Prostate gland (tissue), 2 donors: ENCODE results near the gene CRYGS. TPM values are rescaled to one million over a fixed set of nuclear protein-coding genes. Genes with fewer than 3 reads are reported as not detected.

Source experiments
- DNase-seq: peaks from one replicate; pipeline ENCODE4 v3.0.0-alpha.2; 2019; ENCODE audit warnings: low spot score
- H3K27ac ChIP-seq, 2 donors: fragments of 200-600 bp; sonication (generic); 2 replicates each; pipeline ENCODE4 v1.5.1; 2017 to 2019
- H3K27me3 ChIP-seq: fragments of 200-600 bp; sonication (generic); replicated peaks from 2 replicates; pipeline ENCODE4 v1.5.1; 2019; ENCODE audit not compliant: insufficient read depth
- H3K36me3 ChIP-seq, 2 donors: fragments of 200-600 bp; sonication (generic); 1 replicate in 1 of 2; 2 replicates in 1 of 2; pipeline versions ENCODE4 v1.5.1 to v1.8.1; 2017 to 2019
- H3K4me1 ChIP-seq: fragments of 200-600 bp; sonication (generic); replicated peaks from 2 replicates; pipeline ENCODE4 v1.5.1; 2019
- H3K4me3 ChIP-seq, 2 donors: fragments of 200-600 bp; sonication (generic); 2 replicates each; pipeline ENCODE4 v1.5.1; 2017 to 2019
- H3K9me3 ChIP-seq: fragments of 200-600 bp; sonication (generic); 2 replicates; pipeline ENCODE4 v1.5.1; 2017
- CTCF ChIP-seq, 4 experiments: fragments of 200-600 bp in 2 of 4; fragments of 450-650 bp in 2 of 4; sonication (generic) in 2 of 4; IDR thresholded peaks; 1 replicate in 3 of 4; 2 replicates in 1 of 4; pipeline ENCODE4 v1.5.1; 2016 to 2019; ENCODE audit warnings: antibody characterized with exemption in 4 of 4, mild to moderate bottlenecking in 2 of 4, moderate library complexity in 2 of 4
- POLR2A ChIP-seq: fragments of 450-650 bp; IDR thresholded peaks from one replicate; pipeline ENCODE4 v1.6.1; 2016; ENCODE audit warnings: antibody characterized with exemption, mild to moderate bottlenecking
- POLR2AphosphoS5 ChIP-seq: sonication (generic); formaldehyde crosslinking; IDR thresholded peaks from one replicate; pipeline ENCODE4 v1.6.1; 2017; ENCODE audit warnings: antibody characterized with exemption
- WGBS: methylation state at CpG from one replicate; pipeline ENCODE4 v1.1.5; 2018; 5-methylcytosine and 5-hydroxymethylcytosine counted together
- intact Hi-C: fragments of 100-400 bp; cut with DNase I; formaldehyde crosslinking; loops from one replicate; pipeline ENCODE4 v1.14.2; 2022
- total RNA-seq, 2 donors: library from RNA; depleted of rRNA; stranded (reverse); fragments of >200 nt; gene quantifications; one replicate each; pipeline ENCODE4 v1.1.0, GENCODE V29; 2016

CRYGS gene
- total RNA-seq, 2 donors from 2014 or later = 1.0 to 1.1 TPM

GRCh38 chr3:186520957-186521842 lies 23.0 kb downstream of the CRYGS start:
- DNase-seq = no peak
- 68% methylated on average over 10 of the region's 10 CpGs for WGBS
- intact Hi-C loops = no loop called here
- Histone ChIP-seq H3K27ac (no peak overlapping the region), H3K27me3 (no peaks in the 10 kb centered on the region), H3K4me1 (no peaks in the 10 kb centered on the region), H3K9me3 (no peaks in the 10 kb centered on the region), H3K36me3 (no peaks in the 10 kb centered on the region), H3K4me3 (no peak overlapping the region)
- TF ChIP-seq POLR2AphosphoS5 (no peak), CTCF (IDR thresholded peaks at IDR 0.05) (no peak), POLR2A (no peak)

- H3K36me3 ChIP-seq = no peaks in the 10 kb centered on the region
- no peaks in the 10 kb centered on the region for H3K4me1 ChIP-seq
- TF ChIP-seq POLR2AphosphoS5 (no peak), POLR2A (no peak), CTCF (IDR thresholded peaks at IDR 0.05) (no peak)
- WGBS = 81% methylated on average over 5 of the region's 5 CpGs
- no peak overlapping the region for H3K27ac ChIP-seq
- DNase-seq = no peak
- no peak overlapping the region for H3K4me3 ChIP-seq
- no peaks in the 10 kb centered on the region for H3K9me3 ChIP-seq
- intact Hi-C loops = no loop called here
- H3K27me3 ChIP-seq = peaks cover 3% of the 10 kb centered on the region
Measured at GRCh38 chr3:186520431-186520830, 23.7 kb downstream of the CRYGS start.

DNA sequence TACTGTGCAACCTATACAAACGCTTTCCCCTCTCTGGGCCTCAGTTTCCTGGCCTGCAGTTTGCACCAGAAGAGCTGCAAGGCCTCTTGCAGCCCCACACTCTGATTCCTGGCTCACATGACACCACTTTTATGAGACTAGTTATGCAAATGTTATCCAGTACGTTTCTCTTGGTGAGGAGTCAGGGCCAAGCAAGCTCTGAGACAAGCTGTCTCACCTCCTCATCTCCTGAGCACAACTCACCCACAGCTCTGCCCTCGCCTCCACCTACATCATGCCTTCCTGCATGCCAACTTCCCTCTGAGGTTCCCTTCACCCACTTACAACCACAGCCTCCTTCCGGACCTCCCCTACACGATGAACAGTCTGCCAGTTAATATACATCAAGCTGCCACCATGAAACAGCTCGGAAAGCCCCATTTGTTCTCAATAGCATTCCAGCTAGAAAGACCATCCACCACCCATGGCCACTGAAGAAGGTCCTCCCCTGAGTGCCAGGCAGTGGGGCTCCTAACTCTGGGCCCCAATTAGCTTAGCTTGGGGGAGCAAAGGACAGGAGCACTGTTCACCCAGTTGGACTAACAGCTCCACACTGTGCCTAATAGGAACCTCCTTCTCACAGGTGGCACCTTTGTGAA lies 25.0 kb downstream of the CRYGS start:
- H3K4me3 ChIP-seq = no peak overlapping the region
- intact Hi-C loops = no loop called here
- H3K27me3 ChIP-seq = peaks cover 3% of the 10 kb centered on the region
- TF ChIP-seq CTCF (IDR thresholded peaks at IDR 0.05) (no peak), POLR2AphosphoS5 (no peak), POLR2A (no peak)
- DNase-seq = no peak
- H3K9me3 ChIP-seq = no peaks in the 10 kb centered on the region
- H3K36me3 ChIP-seq = no peaks in the 10 kb centered on the region
- no peaks in the 10 kb centered on the region for H3K4me1 ChIP-seq
- H3K27ac ChIP-seq = no peak overlapping the region
- 51% methylated on average over 6 of the region's 6 CpGs for WGBS

DNA sequence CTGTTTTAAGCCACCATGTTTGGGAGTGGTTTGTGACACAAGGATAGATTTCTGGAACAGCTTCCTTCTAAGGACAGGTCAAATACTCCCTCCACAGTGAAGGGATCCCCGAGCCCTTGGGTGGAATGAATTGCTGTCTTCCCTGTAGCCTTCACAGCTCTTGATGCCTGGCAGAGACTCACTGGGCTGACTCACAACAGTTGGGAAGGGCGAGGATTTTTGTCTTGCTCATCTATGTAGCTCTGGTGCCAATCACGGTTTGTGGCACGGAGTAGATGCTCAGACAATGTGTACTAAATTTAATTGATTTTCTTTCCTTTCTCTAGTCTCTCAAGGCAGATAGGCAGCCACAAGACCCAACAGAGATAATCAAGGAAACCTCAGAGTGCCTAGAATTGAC lies 27.0 kb downstream of the CRYGS start:
- Histone ChIP-seq H3K4me3 (no peak overlapping the region), H3K9me3 (no peaks in the 10 kb centered on the region), H3K36me3 (no peaks in the 10 kb centered on the region), H3K27ac (no peak overlapping the region), H3K4me1 (no peaks in the 10 kb centered on the region), H3K27me3 (peaks cover 4% of the 10 kb centered on the region)
- WGBS = 85% methylated on average over 4 of the region's 4 CpGs
- DNase-seq = no peak
- no peak for TF ChIP-seq CTCF (IDR thresholded peaks at IDR 0.05)
- intact Hi-C loops = no loop called here

DNA sequence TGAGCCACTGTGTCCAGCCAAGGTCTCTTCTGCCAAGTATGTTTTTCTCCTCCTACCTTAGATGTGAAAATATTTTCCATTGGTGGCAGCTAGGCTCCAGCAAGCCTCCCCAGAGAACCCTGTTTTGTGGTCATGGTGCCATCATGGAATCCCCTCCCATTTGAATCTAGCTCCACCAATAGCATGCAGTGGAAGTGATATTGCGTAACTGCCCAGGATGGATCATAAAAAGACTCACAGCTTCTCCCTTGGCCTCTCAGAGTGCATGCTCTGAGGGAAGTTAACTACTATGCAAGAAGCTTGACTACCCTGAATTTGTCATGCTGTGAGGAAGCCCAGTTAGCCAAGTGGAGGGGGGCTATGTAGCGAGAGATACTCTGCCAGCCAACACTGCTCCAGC lies 27.5 kb downstream of the CRYGS start:
- Histone ChIP-seq H3K4me1 (no peaks in the 10 kb centered on the region), H3K27me3 (peaks cover 5% of the 10 kb centered on the region), H3K4me3 (no peak overlapping the region), H3K27ac (no peak overlapping the region), H3K9me3 (no peaks in the 10 kb centered on the region), H3K36me3 (no peaks in the 10 kb centered on the region)
- WGBS = 95% methylated on average over 2 of the region's 2 CpGs
- no peak for DNase-seq
- no peak for TF ChIP-seq POLR2A
- no peak for TF ChIP-seq POLR2AphosphoS5
- TF ChIP-seq CTCF (IDR thresholded peaks at IDR 0.05) = no peak
- intact Hi-C loops = no loop called here
